K562 (cell line): ENCODE results near the gene CDX1. TPM values are rescaled to one million over a fixed set of nuclear protein-coding genes. Genes with fewer than 3 reads are reported as not detected.
A peak's percentile ranks its signal among the peaks of the same experiment; 100 is the strongest.

ENCODE experiments used
- ATAC-seq: fragments of 200-7000 bp; cut with Tn5 transposase; 3 replicates; pipeline ENCODE4 v1.9.1; 2020; ENCODE audit warnings: moderate library complexity
- BruUV-seq: library from RNA; stranded (reverse); fragments of 400-500 nt; replicated peaks from 2 replicates; lab custom pipeline; 2021; lab: Mats Ljungman, UMichigan
- CTCF ChIA-PET: fragments of 300-600 bp; formaldehyde crosslinking; extraction: SDS; loops from one replicate; lab custom pipeline; 2021; ENCODE audit warnings: low intra/inter-chr PET ratio; lab: Yijun Ruan, JAX
- POLR2A ChIA-PET: fragments of 300-600, 350-650 bp; sonication (Branson Sonifier 250); formaldehyde crosslinking; extraction: SDS; loops from one replicate; lab custom pipeline; 2021; ENCODE audit warnings: antibody characterized with exemption, inconsistent platforms; lab: Yijun Ruan, JAX
- DNase-seq, 4 experiments: peaks; one replicate each; pipeline versions ENCODE4 v3.0.0 to v3.0.0-alpha.2; 2011 to 2018; ENCODE audit warnings: low spot score in 3 of 4, mixed read lengths in 3 of 4; ENCODE audit errors: extremely low read depth in 1 of 4
- FAIRE-seq: peaks from 2 replicates; lab custom pipeline; 2011; peaks lifted over from hg19 to GRCh38; lab: Jason Lieb, UNC
- H2AFZ ChIP-seq: 2 replicates; pipeline ENCODE4 v1.6.0; 2011; ENCODE audit warnings: low read depth, low read length, control low read depth, inconsistent platforms
- H3K27ac ChIP-seq: fragments of 200-600 bp; 3 replicates; pipeline ENCODE4 v1.8.0; 2011; ENCODE audit warnings: low read depth, mild to moderate bottlenecking, control low read depth, inconsistent platforms, low read length, moderate library complexity, mixed read lengths; ENCODE audit errors: extremely low read depth
- H3K27me3 ChIP-seq, 2 experiments: fragments of 300-600 bp in 1 of 2; 2 replicates in 1 of 2; 3 replicates in 1 of 2; pipeline versions ENCODE4 v1.6.0 to v1.8.0; 2011; ENCODE audit warnings: inconsistent platforms in 2 of 2, low read length in 2 of 2, mild to moderate bottlenecking in 1 of 2, mixed read lengths in 1 of 2, moderate library complexity in 1 of 2; ENCODE audit not compliant: control insufficient read depth in 2 of 2, insufficient read depth in 2 of 2
- H3K36me3 ChIP-seq: fragments of 300-600 bp; 3 replicates; pipeline ENCODE4 v1.8.0; 2011; ENCODE audit warnings: mild to moderate bottlenecking, low read length, inconsistent platforms; ENCODE audit not compliant: control insufficient read depth, insufficient read depth
- H3K4me1 ChIP-seq, 2 experiments: fragments of 200-600 bp in 1 of 2; replicated peaks in 1 of 2; 2 replicates in 1 of 2; 3 replicates in 1 of 2; pipeline versions ENCODE4 v1.5.1 to v1.8.0; 2011; ENCODE audit warnings: inconsistent platforms in 2 of 2, low read length in 2 of 2, mild to moderate bottlenecking in 1 of 2, mixed read lengths in 1 of 2, moderate library complexity in 1 of 2; ENCODE audit not compliant: control insufficient read depth in 2 of 2, insufficient read depth in 2 of 2
- H3K4me2 ChIP-seq: 2 replicates; pipeline ENCODE4 v1.6.1; 2011; ENCODE audit warnings: low read length, control low read depth, inconsistent platforms, mixed read lengths; ENCODE audit not compliant: insufficient read depth
- H3K4me3 ChIP-seq: fragments of 200-600 bp; sonication (generic), shearing (Covaris generic); 2 replicates; pipeline ENCODE4 v1.5.1; 2016; ENCODE audit warnings: control low read depth, inconsistent platforms
- H3K79me2 ChIP-seq: fragments of 200-600 bp; 3 replicates; pipeline ENCODE4 v1.8.0; 2011; ENCODE audit warnings: low read length, inconsistent platforms; ENCODE audit not compliant: control insufficient read depth, insufficient read depth
- H3K9ac ChIP-seq, 2 experiments: 2 replicates each; pipeline versions ENCODE4 v1.6.0 to v1.6.1; 2011; ENCODE audit warnings: low read depth in 2 of 2, low read length in 2 of 2, control low read depth in 1 of 2, inconsistent platforms in 1 of 2, mild to moderate bottlenecking in 1 of 2, mixed read lengths in 1 of 2; ENCODE audit not compliant: insufficient read depth in 1 of 2
- H3K9me1 ChIP-seq: one replicate; pipeline ENCODE4 v1.6.0; 2011; ENCODE audit warnings: inconsistent platforms, mild to moderate bottlenecking, low read length, moderate library complexity; ENCODE audit not compliant: control insufficient read depth, insufficient read depth
- H3K9me3 ChIP-seq: replicated peaks from 2 replicates; pipeline ENCODE4 v1.5.1; 2011; ENCODE audit warnings: low read depth, low read length, inconsistent platforms; ENCODE audit not compliant: control insufficient read depth, insufficient read depth
- H4K20me1 ChIP-seq: replicated peaks from 2 replicates; pipeline ENCODE4 v1.6.1; 2011; ENCODE audit warnings: low read length, inconsistent platforms, mixed read lengths; ENCODE audit not compliant: control insufficient read depth, insufficient read depth
- BCL6 ChIP-seq: fragments of 250-450 bp; sonication (Bioruptor Pico); IDR thresholded peaks from 2 replicates; pipeline ENCODE4 v1.4.0; 2020
- C11orf30 ChIP-seq: fragments of 450-650 bp; IDR thresholded peaks from 2 replicates; pipeline ENCODE4 v1.6.1; 2016; ENCODE audit warnings: low read depth, mild to moderate bottlenecking
- CBFB ChIP-seq: sonication (generic); formaldehyde crosslinking; IDR thresholded peaks from 2 replicates; pipeline ENCODE4 v1.4.0; 2020; ENCODE audit warnings: mild to moderate bottlenecking, missing genetic modification reagents
- CBX8 ChIP-seq: fragments of 200-600 bp; sonication (generic); IDR thresholded peaks from 2 replicates; pipeline ENCODE4 v1.6.1; 2012; ENCODE audit warnings: borderline replicate concordance, mixed run types, low read depth, mild to moderate bottlenecking, moderate library complexity, mixed read lengths, low read length, control low read depth, inconsistent platforms; ENCODE audit not compliant: poor library complexity, severe bottlenecking; ENCODE audit errors: extremely low read depth
- CEBPG ChIP-seq, 3 experiments: fragments of 200-800 bp in 1 of 3; sonication (Bioruptor generic) in 1 of 3; sonication (generic) in 1 of 3; formaldehyde crosslinking in 1 of 3; IDR thresholded peaks in 2 of 3; conservative IDR thresholded peaks in 1 of 3; 2 replicates each; pipeline versions ENCODE4 v1.6.1 to v1.8.0; 2016 to 2022; ENCODE audit warnings: missing compliant biosample characterization in 2 of 3, missing genetic modification characterization in 2 of 3, mild to moderate bottlenecking in 1 of 3, missing genetic modification reagents in 1 of 3
- EHMT2 ChIP-seq: fragments of 450-650 bp; IDR thresholded peaks from 2 replicates; pipeline ENCODE4 v1.6.1; 2018; ENCODE audit warnings: antibody characterized with exemption
- EZH2 ChIP-seq: IDR thresholded peaks from 2 replicates; pipeline ENCODE4 v1.6.1; 2012; ENCODE audit warnings: low read depth, mild to moderate bottlenecking, inconsistent platforms, low read length, borderline replicate concordance
- GATA2 ChIP-seq: sonication (generic); formaldehyde crosslinking; IDR thresholded peaks from 2 replicates; pipeline ENCODE4 v1.4.0; 2020; ENCODE audit warnings: mild to moderate bottlenecking, missing genetic modification reagents
- JUN ChIP-seq, 2 experiments: sonication (generic) in 1 of 2; formaldehyde crosslinking in 1 of 2; IDR thresholded peaks; 2 replicates each; pipeline versions ENCODE4 v1.6.1 to v1.8.0; 2012 to 2022; ENCODE audit warnings: borderline replicate concordance in 2 of 2, mild to moderate bottlenecking in 2 of 2, improper control_type of control experiment in 1 of 2, low read depth in 1 of 2, low read length in 1 of 2, missing genetic modification reagents in 1 of 2
- KAT2B ChIP-seq: IDR thresholded peaks from one replicate; pipeline ENCODE4 v1.6.1; 2012; ENCODE audit warnings: low read depth, mild to moderate bottlenecking, control low read depth, inconsistent platforms, low read length, moderate library complexity
- MTA1 ChIP-seq: fragments of 450-650 bp; IDR thresholded peaks from 2 replicates; pipeline ENCODE4 v1.6.1; 2017; ENCODE audit warnings: borderline replicate concordance
- NBN ChIP-seq: fragments of 450-650 bp; IDR thresholded peaks from 2 replicates; pipeline ENCODE4 v1.6.1; 2016; ENCODE audit warnings: low read depth, mild to moderate bottlenecking
- NR2C1 ChIP-seq, 2 experiments: fragments of 450-650 bp; IDR thresholded peaks; 2 replicates each; pipeline ENCODE4 v1.6.1; 2017; ENCODE audit warnings: mild to moderate bottlenecking in 2 of 2, antibody characterized with exemption in 1 of 2, inconsistent platforms in 1 of 2, missing compliant biosample characterization in 1 of 2, missing genetic modification characterization in 1 of 2
- PHB2 ChIP-seq: fragments of 450-650 bp; IDR thresholded peaks from 2 replicates; pipeline ENCODE4 v1.6.1; 2017; ENCODE audit warnings: low read depth
- RCOR1 ChIP-seq, 2 experiments: IDR thresholded peaks; 2 replicates each; pipeline ENCODE4 v1.6.1; 2012; ENCODE audit warnings: low read depth in 2 of 2, low read length in 2 of 2, borderline replicate concordance in 1 of 2, improper control_type of control experiment in 1 of 2
- TEAD1 ChIP-seq, 2 experiments: fragments of 450-650 bp in 1 of 2; sonication (generic) in 1 of 2; formaldehyde crosslinking; IDR thresholded peaks; 2 replicates each; pipeline versions ENCODE4 v1.4.0 to v1.8.0; 2020 to 2022; ENCODE audit warnings: mild to moderate bottlenecking in 2 of 2, missing genetic modification reagents in 1 of 2
- TRIM24 ChIP-seq, 2 experiments: fragments of 450-650 bp; IDR thresholded peaks; 2 replicates each; pipeline ENCODE4 v1.6.1; 2016
- ZNF121 ChIP-seq: sonication (generic); formaldehyde crosslinking; conservative IDR thresholded peaks from 2 replicates; pipeline ENCODE4 v1.8.0; 2022; ENCODE audit warnings: missing genetic modification reagents
- ZNF133 ChIP-seq: fragments of 250-450 bp; sonication (Bioruptor Pico); IDR thresholded peaks from 2 replicates; pipeline ENCODE4 v1.4.0; 2020; ENCODE audit warnings: mild to moderate bottlenecking
- WGBS: fragments of 100-300 bp; shearing (Covaris generic); methylation state at CpG from one replicate; pipeline ENCODE4 v1.1.6; 2016; ENCODE audit warnings: low coverage, mixed read lengths; ENCODE audit not compliant: insufficient coverage; ENCODE audit errors: missing lambda C conversion rate; 5-methylcytosine and 5-hydroxymethylcytosine counted together
- in situ Hi-C: fragments of 300-500 bp; cut with MboI; formaldehyde crosslinking; loops from 4 replicates; pipeline ENCODE4 v1.15.0; 2018; ENCODE audit warnings: inconsistent platforms, mixed read lengths
- intact Hi-C: fragments of 100-400 bp; cut with micrococcal nuclease; formaldehyde crosslinking; loops from 2 replicates; pipeline ENCODE4 v1.14.2; 2022
- polyA plus RNA-seq, 8 experiments: library from polyadenylated mRNA; depleted of rRNA in 4 of 8; stranded (reverse) in 5 of 8; unstranded in 3 of 8; fragments of >200 nt; fragmentation: Nextera tagmentation in 2 of 8; fragmentation: Illumina TruSeq in 1 of 8; extraction: Ambion mirVana in 2 of 8; extraction: Trizol in 1 of 8; gene quantifications; 2 replicates each; pipeline versions ENCODE4 v1.2.1 to v1.2.3, GENCODE V29; 2011 to 2014; ENCODE audit warnings: inconsistent platforms in 1 of 8, missing spikeins in 1 of 8
- total RNA-seq, 7 experiments: library from RNA; depleted of rRNA in 6 of 7; stranded (reverse); fragments of >200 nt in 6 of 7; fragmentation: Illumina TruSeq in 2 of 7; extraction: Trizol in 2 of 7; gene quantifications; 2 replicates each; pipeline versions ENCODE4 v1.2.1 to v1.2.3, GENCODE V29; 2011 to 2021; ENCODE audit warnings: low replicate concordance in 1 of 7
- TF ChIP-seq, protein P1 (sequence below): sonication (generic); formaldehyde crosslinking; IDR thresholded peaks from 2 replicates; pipeline ENCODE4 v1.8.0; 2022; ENCODE audit warnings: mild to moderate bottlenecking, missing genetic modification reagents
- TF ChIP-seq, protein P2 (sequence below): IDR thresholded peaks from 2 replicates; pipeline ENCODE4 v1.6.1; 2016; ENCODE audit warnings: missing genetic modification characterization, missing compliant biosample characterization

The CDX1 gene
- total and polyA plus RNA-seq, 9 of the 15 experiments (the other 6 are each of a cell fraction or from before 2014, with no cell fraction given): 0.06 to 0.16 TPM; not detected in 7

DNA sequence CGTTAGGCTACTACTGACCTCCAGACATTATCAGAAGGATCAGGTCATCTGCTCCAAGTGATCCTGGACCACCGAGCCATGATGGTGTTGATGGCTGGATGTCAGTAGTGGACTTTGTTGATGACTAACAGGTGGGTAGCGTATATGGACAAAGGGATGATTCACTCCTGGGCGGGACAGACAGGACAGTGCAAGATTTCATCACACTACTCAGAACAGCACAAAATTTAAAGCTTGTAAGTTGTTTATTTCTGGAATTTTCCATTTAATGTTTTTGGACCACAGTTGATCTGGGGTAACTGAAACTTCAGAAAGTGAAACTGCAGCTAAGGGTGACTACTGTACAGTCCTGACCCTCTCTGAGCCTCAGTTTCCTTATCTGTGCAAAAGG is 23.6 kb upstream of the CDX1 start:
- Histone ChIP-seq H3K4me2 (peak overlapping the region; percentile 71), H3K4me3 (no peak overlapping the region), H3K27me3 (0 out of 5 replicates have a peak, but pooled peaks cover 0 to 6% of the 10 kb centered on the region in 2 experiments), H3K79me2 (no peaks in the 10 kb centered on the region), H3K9me3 (no peaks in the 10 kb centered on the region), H3K4me1 (peaks cover 32 to 40% of the 10 kb centered on the region in 2 experiments), H3K36me3 (no peaks in the 10 kb centered on the region), H3K9me1 (no peaks in the 10 kb centered on the region), H2AFZ (peak overlapping the region; percentile 78), H4K20me1 (no peaks in the 10 kb centered on the region), H3K9ac (no peak overlapping the region), H3K27ac (peak overlapping the region; percentile 54; the same call in 2 of the 3 replicates)
- ChIA-PET CTCF (no interaction called here), POLR2A (interaction anchor here (0.6 kb wide), 1 partner anchor 255 kb away, joined by 4 read pairs; no protein-coding TSS in a partner anchor)
- in situ Hi-C loops (no loop called here), intact Hi-C loops (no loop called here)
- peak; percentile 80 for ATAC-seq
- 1% methylated on average over 4 of the region's 4 CpGs for WGBS
- FAIRE-seq: peak; percentile 88
- BruUV-seq: no TSS peak
- DNase-seq: peak; percentile 40 to 72 (median 48)
- TF ChIP-seq ZNF121 (CRISPR knock-in tag) (no peak), CBFB (CRISPR knock-in tag) (no peak), CBX8 (no peak), BCL6 (CRISPR knock-in tag) (no peak), NR2C1 (IDR thresholded peaks at IDR 0.05) (no peak), NR2C1 (tag; IDR thresholded peaks at IDR 0.05) (peak; percentile 65), CEBPG (CRISPR knock-in tag; IDR thresholded peaks at IDR 0.05) (peak; percentile 94), CEBPG (tag; conservative IDR thresholded peaks at IDR 0.05 in 1 of 2, IDR thresholded peaks at IDR 0.05 in 1 of 2) (peak; percentile 91 to 95), C11orf30 (no peak), KAT2B (no peak), MTA1 (peak; percentile 52; the same call in 1 of the 2 replicates), RCOR1 (IDR thresholded peaks at IDR 0.05; ENCODE audit: borderline replicate concordance in 1 of 2, low read depth in 2 of 2, low read length in 2 of 2) (peak; percentile 7 to 91; a peak in 2 of 4 replicates), PHB2 (no peak), JUN (IDR thresholded peaks at IDR 0.05; ENCODE audit: borderline replicate concordance, low read depth, low read length) (peak; percentile 95), JUN (CRISPR knock-in tag; IDR thresholded peaks at IDR 0.05; ENCODE audit: borderline replicate concordance) (no peak), TRIM24 (IDR thresholded peaks at IDR 0.05) (peak in 1 of 2 experiments; percentile 56; a peak in 1 of 4 replicates), EZH2 (no peak), NBN (no peak), ZNF133 (CRISPR knock-in tag) (no peak), TEAD1 (CRISPR knock-in tag; IDR thresholded peaks at IDR 0.05) (peak in 1 of 2 experiments; percentile 34; a peak in 1 of 4 replicates), GATA2 (peak; percentile 7; the same call in 1 of the 2 replicates), EHMT2 (peak; percentile 85)
- TF ChIP-seq, protein P1, sequence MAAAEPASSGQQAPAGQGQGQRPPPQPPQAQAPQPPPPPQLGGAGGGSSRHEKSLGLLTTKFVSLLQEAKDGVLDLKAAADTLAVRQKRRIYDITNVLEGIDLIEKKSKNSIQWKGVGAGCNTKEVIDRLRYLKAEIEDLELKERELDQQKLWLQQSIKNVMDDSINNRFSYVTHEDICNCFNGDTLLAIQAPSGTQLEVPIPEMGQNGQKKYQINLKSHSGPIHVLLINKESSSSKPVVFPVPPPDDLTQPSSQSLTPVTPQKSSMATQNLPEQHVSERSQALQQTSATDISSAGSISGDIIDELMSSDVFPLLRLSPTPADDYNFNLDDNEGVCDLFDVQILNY: no peak
- TF ChIP-seq, protein P2, sequence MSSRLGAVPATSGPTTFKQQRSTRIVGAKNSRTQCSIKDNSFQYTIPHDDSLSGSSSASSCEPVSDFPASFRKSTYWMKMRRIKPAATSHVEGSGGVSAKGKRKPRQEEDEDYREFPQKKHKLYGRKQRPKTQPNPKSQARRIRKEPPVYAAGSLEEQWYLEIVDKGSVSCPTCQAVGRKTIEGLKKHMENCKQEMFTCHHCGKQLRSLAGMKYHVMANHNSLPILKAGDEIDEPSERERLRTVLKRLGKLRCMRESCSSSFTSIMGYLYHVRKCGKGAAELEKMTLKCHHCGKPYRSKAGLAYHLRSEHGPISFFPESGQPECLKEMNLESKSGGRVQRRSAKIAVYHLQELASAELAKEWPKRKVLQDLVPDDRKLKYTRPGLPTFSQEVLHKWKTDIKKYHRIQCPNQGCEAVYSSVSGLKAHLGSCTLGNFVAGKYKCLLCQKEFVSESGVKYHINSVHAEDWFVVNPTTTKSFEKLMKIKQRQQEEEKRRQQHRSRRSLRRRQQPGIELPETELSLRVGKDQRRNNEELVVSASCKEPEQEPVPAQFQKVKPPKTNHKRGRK: no peak
